Liver (tissue), 9 donors: ENCODE data around the gene OR10J4. TPM values are rescaled to one million over a fixed set of nuclear protein-coding genes. Genes with fewer than 3 reads are reported as not detected.

Experiments used
- DNase-seq: peaks from one replicate; pipeline ENCODE4 v3.0.0-alpha.2; 2017; ENCODE audit warnings: low spot score
- H3K27ac ChIP-seq, 2 donors: one replicate each; pipeline ENCODE4 v1.7.0; 2013; ENCODE audit warnings: inconsistent platforms in 2 of 2, low read length in 2 of 2, control low read depth in 1 of 2, low read depth in 1 of 2, mild to moderate bottlenecking in 1 of 2
- H3K27me3 ChIP-seq, 4 donors: one replicate each; pipeline versions ENCODE4 v1.6.1 to v1.7.0; 2013; ENCODE audit warnings: low read length in 3 of 4, inconsistent platforms in 1 of 4, mild to moderate bottlenecking in 1 of 4, moderate library complexity in 1 of 4; ENCODE audit not compliant: control insufficient read depth in 4 of 4, insufficient read depth in 4 of 4
- H3K36me3 ChIP-seq, 4 donors: one replicate each; pipeline versions ENCODE4 v1.6.1 to v1.7.0; 2013; ENCODE audit warnings: low read length in 3 of 4, mild to moderate bottlenecking in 3 of 4, low read depth in 1 of 4, moderate library complexity in 1 of 4; ENCODE audit not compliant: control insufficient read depth in 4 of 4, insufficient read depth in 3 of 4
- H3K4me1 ChIP-seq, 4 donors: one replicate each; pipeline versions ENCODE4 v1.6.1 to v1.7.0; 2013; ENCODE audit warnings: low read length in 3 of 4, mild to moderate bottlenecking in 3 of 4, moderate library complexity in 1 of 4; ENCODE audit not compliant: control insufficient read depth in 4 of 4, insufficient read depth in 4 of 4
- H3K4me3 ChIP-seq, 3 donors: one replicate each; pipeline versions ENCODE4 v1.6.1 to v1.7.0; 2013; ENCODE audit warnings: low read length in 3 of 3, control low read depth in 1 of 3, low read depth in 1 of 3, mild to moderate bottlenecking in 1 of 3
- H3K9ac ChIP-seq, 2 donors: one replicate each; pipeline ENCODE4 v1.7.0; 2013; ENCODE audit warnings: low read length in 2 of 2, mild to moderate bottlenecking in 2 of 2, moderate library complexity in 2 of 2, control low read depth in 1 of 2, low read depth in 1 of 2
- H3K9me3 ChIP-seq, 4 donors: one replicate each; pipeline versions ENCODE4 v1.6.1 to v1.7.0; 2013; ENCODE audit warnings: low read length in 3 of 4; ENCODE audit not compliant: control insufficient read depth in 4 of 4
- EGR1 ChIP-seq, 2 donors: IDR thresholded peaks; 2 replicates each; pipeline ENCODE4 v1.6.1; 2016 to 2018; ENCODE audit warnings: antibody characterized with exemption in 2 of 2, low read depth in 2 of 2
- FOXA1 ChIP-seq: IDR thresholded peaks from 2 replicates; pipeline ENCODE4 v1.6.1; 2016; ENCODE audit warnings: antibody characterized with exemption
- FOXA2 ChIP-seq: IDR thresholded peaks from 2 replicates; pipeline ENCODE4 v1.6.1; 2016; ENCODE audit warnings: antibody characterized with exemption
- GABPA ChIP-seq, 2 donors: IDR thresholded peaks in 1 of 2; conservative IDR thresholded peaks in 1 of 2; 2 replicates each; pipeline ENCODE4 v1.6.1; 2016; ENCODE audit warnings: antibody characterized with exemption in 2 of 2, mild to moderate bottlenecking in 1 of 2, moderate library complexity in 1 of 2
- HNF4A ChIP-seq, 2 donors: conservative IDR thresholded peaks; 2 replicates each; pipeline ENCODE4 v1.6.1; 2016; ENCODE audit warnings: antibody characterized with exemption in 2 of 2, mild to moderate bottlenecking in 2 of 2
- HNF4G ChIP-seq: IDR thresholded peaks from 2 replicates; pipeline ENCODE4 v1.6.1; 2016; ENCODE audit warnings: antibody characterized with exemption
- JUND ChIP-seq, 2 donors: IDR thresholded peaks; 2 replicates each; pipeline ENCODE4 v1.6.1; 2016; ENCODE audit warnings: antibody characterized with exemption in 2 of 2
- NR2F2 ChIP-seq: IDR thresholded peaks from 2 replicates; pipeline ENCODE4 v1.6.1; 2016; ENCODE audit warnings: antibody characterized with exemption
- RAD21 ChIP-seq, 2 donors: IDR thresholded peaks; 2 replicates each; pipeline ENCODE4 v1.6.1; 2016; ENCODE audit warnings: antibody characterized with exemption in 2 of 2, mild to moderate bottlenecking in 2 of 2
- RXRA ChIP-seq, 2 donors: IDR thresholded peaks; 2 replicates each; pipeline ENCODE4 v1.6.1; 2017 to 2018; ENCODE audit warnings: antibody characterized with exemption in 2 of 2, mild to moderate bottlenecking in 1 of 2
- SP1 ChIP-seq: IDR thresholded peaks from 2 replicates; pipeline ENCODE4 v1.6.1; 2018; ENCODE audit warnings: antibody characterized with exemption, mild to moderate bottlenecking
- TAF1 ChIP-seq: conservative IDR thresholded peaks from 2 replicates; pipeline ENCODE4 v1.6.1; 2016; ENCODE audit warnings: antibody characterized with exemption, mild to moderate bottlenecking
- YY1 ChIP-seq: IDR thresholded peaks from 2 replicates; pipeline ENCODE4 v1.6.1; 2016; ENCODE audit warnings: antibody characterized with exemption, mild to moderate bottlenecking
- polyA plus RNA-seq, 2 donors: library from polyadenylated mRNA; stranded (reverse) in 1 of 2; unstranded in 1 of 2; fragments of 200-250 nt in 1 of 2; fragments of >200 nt in 1 of 2; fragmentation: Nextera tagmentation in 1 of 2; extraction: Ambion mirVana in 1 of 2; gene quantifications; one replicate each; pipeline versions ENCODE4 v1.2.1 to v1.2.3, GENCODE V29; 2013 to 2015
- total RNA-seq, 2 donors: library from RNA; depleted of rRNA; stranded (reverse); fragments of >200 nt; gene quantifications; one replicate each; pipeline ENCODE4 v1.2.3, GENCODE V29; 2014
- TF ChIP-seq, protein P1 (sequence below): IDR thresholded peaks from 2 replicates; pipeline ENCODE4 v1.6.1; 2016; ENCODE audit warnings: antibody characterized with exemption
- TF ChIP-seq, protein P2 (sequence below): IDR thresholded peaks from 2 replicates; pipeline ENCODE4 v1.6.1; 2016; ENCODE audit warnings: antibody characterized with exemption
- TF ChIP-seq, protein P3 (sequence below): IDR thresholded peaks from 2 replicates; pipeline ENCODE4 v1.6.1; 2016; ENCODE audit warnings: antibody characterized with exemption, mild to moderate bottlenecking
- TF ChIP-seq, protein P4 (sequence below): IDR thresholded peaks from 2 replicates; pipeline ENCODE4 v1.6.1; 2016; ENCODE audit warnings: antibody characterized with exemption
- TF ChIP-seq, protein P5 (sequence below): fragments of 150-350 bp; IDR thresholded peaks from 2 replicates; pipeline ENCODE4 v1.5.1; 2017; ENCODE audit warnings: improper control_type of control experiment, low read depth, low read length; ENCODE audit not compliant: missing input control
- donor health status: healthy.
- donor health status: healthy.
- donor health status: healthy.
- donor health status: healthy.
- donor health status: healthy.

Gene OR10J4
- total and polyA plus RNA-seq, 4 donors, result not detected

DNA sequence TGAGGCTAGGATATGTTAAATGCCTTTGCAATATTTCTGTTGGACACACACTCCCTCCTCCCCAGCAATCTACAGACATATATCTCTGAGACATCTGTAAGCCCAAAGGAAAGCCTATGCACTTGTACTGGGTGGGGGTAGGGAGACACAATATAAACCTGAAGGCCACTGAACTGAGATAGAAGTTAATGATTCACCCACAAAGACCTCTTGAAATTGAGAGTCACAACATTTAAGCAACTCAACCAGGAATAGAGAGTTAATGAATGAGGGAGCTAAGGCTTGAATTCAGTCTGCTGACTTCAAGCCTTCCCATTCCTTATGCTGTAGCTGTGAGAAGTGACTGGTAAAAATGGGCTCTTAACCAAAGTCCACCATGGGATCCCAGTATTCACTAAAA, 12.5 kb downstream of the OR10J4 start:
- TF ChIP-seq JUND (IDR thresholded peaks at IDR 0.05) (peak in 1 of 2 donors; percentile 23), GABPA (IDR thresholded peaks at IDR 0.05 in 1 of 2, conservative IDR thresholded peaks at IDR 0.05 in 1 of 2) (no peak), HNF4A (conservative IDR thresholded peaks at IDR 0.05) (peak in 1 of 2 donors; percentile 54), EGR1 (IDR thresholded peaks at IDR 0.05; ENCODE audit: low read depth in 2 of 2) (no peak), YY1 (no peak), SP1 (peak; percentile 59), RAD21 (IDR thresholded peaks at IDR 0.05) (peak in 1 of 2 donors; percentile 39), FOXA2 (peak; percentile 30), FOXA1 (no peak), HNF4G (no peak), NR2F2 (no peak), TAF1 (no peak), RXRA (IDR thresholded peaks at IDR 0.05) (peak; percentile 74 to 78)
- TF ChIP-seq, protein P1, sequence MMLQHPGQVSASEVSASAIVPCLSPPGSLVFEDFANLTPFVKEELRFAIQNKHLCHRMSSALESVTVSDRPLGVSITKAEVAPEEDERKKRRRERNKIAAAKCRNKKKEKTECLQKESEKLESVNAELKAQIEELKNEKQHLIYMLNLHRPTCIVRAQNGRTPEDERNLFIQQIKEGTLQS, result no peak
- TF ChIP-seq, protein P2, sequence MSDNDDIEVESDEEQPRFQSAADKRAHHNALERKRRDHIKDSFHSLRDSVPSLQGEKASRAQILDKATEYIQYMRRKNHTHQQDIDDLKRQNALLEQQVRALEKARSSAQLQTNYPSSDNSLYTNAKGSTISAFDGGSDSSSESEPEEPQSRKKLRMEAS, result no peak
- TF ChIP-seq, protein P3, sequence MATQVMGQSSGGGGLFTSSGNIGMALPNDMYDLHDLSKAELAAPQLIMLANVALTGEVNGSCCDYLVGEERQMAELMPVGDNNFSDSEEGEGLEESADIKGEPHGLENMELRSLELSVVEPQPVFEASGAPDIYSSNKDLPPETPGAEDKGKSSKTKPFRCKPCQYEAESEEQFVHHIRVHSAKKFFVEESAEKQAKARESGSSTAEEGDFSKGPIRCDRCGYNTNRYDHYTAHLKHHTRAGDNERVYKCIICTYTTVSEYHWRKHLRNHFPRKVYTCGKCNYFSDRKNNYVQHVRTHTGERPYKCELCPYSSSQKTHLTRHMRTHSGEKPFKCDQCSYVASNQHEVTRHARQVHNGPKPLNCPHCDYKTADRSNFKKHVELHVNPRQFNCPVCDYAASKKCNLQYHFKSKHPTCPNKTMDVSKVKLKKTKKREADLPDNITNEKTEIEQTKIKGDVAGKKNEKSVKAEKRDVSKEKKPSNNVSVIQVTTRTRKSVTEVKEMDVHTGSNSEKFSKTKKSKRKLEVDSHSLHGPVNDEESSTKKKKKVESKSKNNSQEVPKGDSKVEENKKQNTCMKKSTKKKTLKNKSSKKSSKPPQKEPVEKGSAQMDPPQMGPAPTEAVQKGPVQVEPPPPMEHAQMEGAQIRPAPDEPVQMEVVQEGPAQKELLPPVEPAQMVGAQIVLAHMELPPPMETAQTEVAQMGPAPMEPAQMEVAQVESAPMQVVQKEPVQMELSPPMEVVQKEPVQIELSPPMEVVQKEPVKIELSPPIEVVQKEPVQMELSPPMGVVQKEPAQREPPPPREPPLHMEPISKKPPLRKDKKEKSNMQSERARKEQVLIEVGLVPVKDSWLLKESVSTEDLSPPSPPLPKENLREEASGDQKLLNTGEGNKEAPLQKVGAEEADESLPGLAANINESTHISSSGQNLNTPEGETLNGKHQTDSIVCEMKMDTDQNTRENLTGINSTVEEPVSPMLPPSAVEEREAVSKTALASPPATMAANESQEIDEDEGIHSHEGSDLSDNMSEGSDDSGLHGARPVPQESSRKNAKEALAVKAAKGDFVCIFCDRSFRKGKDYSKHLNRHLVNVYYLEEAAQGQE, result no peak
- TF ChIP-seq, protein P4, sequence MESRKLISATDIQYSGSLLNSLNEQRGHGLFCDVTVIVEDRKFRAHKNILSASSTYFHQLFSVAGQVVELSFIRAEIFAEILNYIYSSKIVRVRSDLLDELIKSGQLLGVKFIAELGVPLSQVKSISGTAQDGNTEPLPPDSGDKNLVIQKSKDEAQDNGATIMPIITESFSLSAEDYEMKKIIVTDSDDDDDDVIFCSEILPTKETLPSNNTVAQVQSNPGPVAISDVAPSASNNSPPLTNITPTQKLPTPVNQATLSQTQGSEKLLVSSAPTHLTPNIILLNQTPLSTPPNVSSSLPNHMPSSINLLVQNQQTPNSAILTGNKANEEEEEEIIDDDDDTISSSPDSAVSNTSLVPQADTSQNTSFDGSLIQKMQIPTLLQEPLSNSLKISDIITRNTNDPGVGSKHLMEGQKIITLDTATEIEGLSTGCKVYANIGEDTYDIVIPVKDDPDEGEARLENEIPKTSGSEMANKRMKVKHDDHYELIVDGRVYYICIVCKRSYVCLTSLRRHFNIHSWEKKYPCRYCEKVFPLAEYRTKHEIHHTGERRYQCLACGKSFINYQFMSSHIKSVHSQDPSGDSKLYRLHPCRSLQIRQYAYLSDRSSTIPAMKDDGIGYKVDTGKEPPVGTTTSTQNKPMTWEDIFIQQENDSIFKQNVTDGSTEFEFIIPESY, result no peak
- TF ChIP-seq, protein P5, sequence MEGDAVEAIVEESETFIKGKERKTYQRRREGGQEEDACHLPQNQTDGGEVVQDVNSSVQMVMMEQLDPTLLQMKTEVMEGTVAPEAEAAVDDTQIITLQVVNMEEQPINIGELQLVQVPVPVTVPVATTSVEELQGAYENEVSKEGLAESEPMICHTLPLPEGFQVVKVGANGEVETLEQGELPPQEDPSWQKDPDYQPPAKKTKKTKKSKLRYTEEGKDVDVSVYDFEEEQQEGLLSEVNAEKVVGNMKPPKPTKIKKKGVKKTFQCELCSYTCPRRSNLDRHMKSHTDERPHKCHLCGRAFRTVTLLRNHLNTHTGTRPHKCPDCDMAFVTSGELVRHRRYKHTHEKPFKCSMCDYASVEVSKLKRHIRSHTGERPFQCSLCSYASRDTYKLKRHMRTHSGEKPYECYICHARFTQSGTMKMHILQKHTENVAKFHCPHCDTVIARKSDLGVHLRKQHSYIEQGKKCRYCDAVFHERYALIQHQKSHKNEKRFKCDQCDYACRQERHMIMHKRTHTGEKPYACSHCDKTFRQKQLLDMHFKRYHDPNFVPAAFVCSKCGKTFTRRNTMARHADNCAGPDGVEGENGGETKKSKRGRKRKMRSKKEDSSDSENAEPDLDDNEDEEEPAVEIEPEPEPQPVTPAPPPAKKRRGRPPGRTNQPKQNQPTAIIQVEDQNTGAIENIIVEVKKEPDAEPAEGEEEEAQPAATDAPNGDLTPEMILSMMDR, result no peak
- Histone ChIP-seq H3K9me3 (no peaks in the 10 kb centered on the region), H3K36me3 (no peaks in the 10 kb centered on the region), H3K27ac (peak overlapping the region; percentile 46 to 50), H3K4me3 (peak overlapping the region in 1 of 3 donors; percentile 35), H3K27me3 (no peaks in the 10 kb centered on the region), H3K4me1 (peaks cover 9 to 29% (median 24%) of the 10 kb centered on the region in 4 donors), H3K9ac (no peak overlapping the region)
- no peak for DNase-seq
